Hepatocyte (in vitro differentiated cells): ENCODE results near the gene HNRNPF. TPM values are rescaled to one million over a fixed set of nuclear protein-coding genes. Genes with fewer than 3 reads are reported as not detected.

Experiments used
- DNase-seq: peaks from one replicate; pipeline ENCODE4 v3.0.0-alpha.2; 2016; ENCODE audit warnings: low spot score
- H2AFZ ChIP-seq: fragments of 200-600 bp; sonication (generic); 2 replicates; pipeline ENCODE4 v1.6.0; 2016; ENCODE audit warnings: antibody characterized with exemption, mild to moderate bottlenecking
- H3K27ac ChIP-seq: fragments of 200-600 bp; sonication (generic); 2 replicates; pipeline ENCODE4 v1.5.1; 2016; ENCODE audit warnings: mild to moderate bottlenecking
- H3K27me3 ChIP-seq: fragments of 200-600 bp; sonication (generic); 2 replicates; pipeline ENCODE4 v1.6.1; 2016
- H3K36me3 ChIP-seq: fragments of 200-600 bp; sonication (generic); replicated peaks from 2 replicates; pipeline ENCODE4 v1.5.1; 2016; ENCODE audit warnings: low read depth; ENCODE audit not compliant: insufficient read depth
- H3K4me1 ChIP-seq: fragments of 200-600 bp; sonication (generic); 2 replicates; pipeline ENCODE4 v1.5.1; 2016; ENCODE audit warnings: mild to moderate bottlenecking, moderate library complexity; ENCODE audit not compliant: insufficient read depth
- H3K4me2 ChIP-seq: fragments of 200-600 bp; sonication (generic); 2 replicates; pipeline ENCODE4 v1.6.0; 2016
- H3K4me3 ChIP-seq: fragments of 200-600 bp; sonication (generic); 2 replicates; pipeline ENCODE4 v1.5.1; 2016; ENCODE audit warnings: mild to moderate bottlenecking
- H3K79me2 ChIP-seq: fragments of 200-600 bp; sonication (generic); 2 replicates; pipeline ENCODE4 v1.6.0; 2017; ENCODE audit warnings: mild to moderate bottlenecking
- H3K9me2 ChIP-seq: fragments of 200-600 bp; sonication (generic); replicated peaks from 2 replicates; pipeline ENCODE4 v1.6.0; 2017; ENCODE audit warnings: mild to moderate bottlenecking; ENCODE audit not compliant: insufficient read depth
- H3K9me3 ChIP-seq: fragments of 200-600 bp; sonication (generic); 2 replicates; pipeline ENCODE4 v1.5.1; 2016; ENCODE audit warnings: low read depth, mild to moderate bottlenecking
- H4K20me1 ChIP-seq: fragments of 200-600 bp; sonication (generic); 2 replicates; pipeline ENCODE4 v1.6.0; 2016; ENCODE audit warnings: mild to moderate bottlenecking; ENCODE audit not compliant: insufficient read depth, poor library complexity, severe bottlenecking
- CTCF ChIP-seq: fragments of 200-600 bp; sonication (generic); IDR thresholded peaks from 2 replicates; pipeline ENCODE4 v1.5.1; 2016; ENCODE audit warnings: antibody characterized with exemption, mild to moderate bottlenecking; ENCODE audit not compliant: poor library complexity
- EZH2 ChIP-seq: fragments of 200-600 bp; sonication (generic); IDR thresholded peaks from 2 replicates; pipeline ENCODE4 v1.6.1; 2016; ENCODE audit warnings: antibody characterized with exemption, mild to moderate bottlenecking, borderline replicate concordance
- EZH2phosphoT487 ChIP-seq: fragments of 200-600 bp; sonication (generic); IDR thresholded peaks from one replicate; pipeline ENCODE4 v1.6.1; 2018; ENCODE audit warnings: antibody characterized with exemption, mild to moderate bottlenecking, low read depth, moderate library complexity; ENCODE audit not compliant: unreplicated experiment, severe bottlenecking
- WGBS: methylation state at CpG from one replicate; pipeline ENCODE4 v1.1.6; 2016; ENCODE audit warnings: low lambda C conversion rate; ENCODE audit errors: missing lambda C conversion rate; 5-methylcytosine and 5-hydroxymethylcytosine counted together
- polyA plus RNA-seq: library from polyadenylated mRNA; unstranded; fragments of >200 nt; fragmentation: Nextera tagmentation; extraction: Ambion mirVana; gene quantifications from 2 replicates; pipeline ENCODE4 v1.2.1, GENCODE V29; 2016
- total RNA-seq: library from RNA; depleted of rRNA; stranded (reverse); fragments of >200 nt; gene quantifications from 2 replicates; pipeline ENCODE4 v1.2.3, GENCODE V29; 2014

HNRNPF gene
- total and polyA plus RNA-seq, 2 experiments from 2014 or later = 134 to 217 TPM

GRCh38 chr10:43421519-43421918, 12.5 kb upstream of the HNRNPF start:
- TF ChIP-seq EZH2 (no peak), EZH2phosphoT487 (no peak), CTCF (no peak)

DNA sequence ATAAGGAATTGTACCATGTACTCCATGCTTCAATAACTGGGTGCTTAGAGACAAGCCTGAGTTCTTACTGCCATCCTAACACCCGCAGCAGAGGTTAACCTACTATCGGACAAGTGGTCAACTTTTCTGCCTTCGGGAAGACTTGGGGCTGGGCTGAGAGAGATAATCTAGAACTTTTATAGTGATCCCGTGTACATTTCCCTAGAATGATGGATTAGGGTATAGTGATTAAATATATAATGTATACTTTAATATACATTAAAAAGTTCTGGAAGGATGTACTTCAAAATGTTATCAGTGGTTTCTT, 12.2 kb upstream of the HNRNPF start:
- Histone ChIP-seq H3K4me1 (peaks cover 14% of the 10 kb centered on the region), H3K27ac (peak overlapping the region; percentile 99), H3K4me2 (peak overlapping the region; percentile 88), H3K79me2 (no peaks in the 10 kb centered on the region), H3K4me3 (peak overlapping the region; percentile 20), H4K20me1 (no peaks in the 10 kb centered on the region), H3K27me3 (no peaks in the 10 kb centered on the region), H2AFZ (peak overlapping the region; percentile 90), H3K36me3 (no peaks in the 10 kb centered on the region), H3K9me2 (no peaks in the 10 kb centered on the region), H3K9me3 (no peaks in the 10 kb centered on the region)
- TF ChIP-seq CTCF = no peak
- TF ChIP-seq EZH2 = no peak
- TF ChIP-seq EZH2phosphoT487 = no peak
- DNase-seq = no peak
- WGBS = 39% methylated on average over 4 of the region's 4 CpGs

More at GRCh38 chr10:43421519-43421918, 12.5 kb upstream of the HNRNPF start:
- no peaks in the 10 kb centered on the region for H3K9me3 ChIP-seq
- no peak overlapping the region for H2AFZ ChIP-seq
- no peaks in the 10 kb centered on the region for H3K79me2 ChIP-seq
- H3K36me3 ChIP-seq = no peaks in the 10 kb centered on the region
- H3K27ac ChIP-seq = peak overlapping the region; percentile 99
- peaks cover 14% of the 10 kb centered on the region for H3K4me1 ChIP-seq
- DNase-seq = no peak
- no peaks in the 10 kb centered on the region for H3K27me3 ChIP-seq
- WGBS = 95% methylated on average over 6 of the region's 6 CpGs
- no peaks in the 10 kb centered on the region for H3K9me2 ChIP-seq
- H4K20me1 ChIP-seq = no peaks in the 10 kb centered on the region
- no peak overlapping the region for H3K4me3 ChIP-seq
- peak overlapping the region; percentile 88 for H3K4me2 ChIP-seq

GRCh38 chr10:43420369-43421200, 11.6 kb upstream of the HNRNPF start:
- H3K9me2 ChIP-seq = no peaks in the 10 kb centered on the region
- no peaks in the 10 kb centered on the region for H3K27me3 ChIP-seq
- no peak for TF ChIP-seq EZH2phosphoT487
- peak; percentile 43 for TF ChIP-seq CTCF
- peak overlapping the region; percentile 99 for H3K27ac ChIP-seq
- no peaks in the 10 kb centered on the region for H4K20me1 ChIP-seq
- peaks cover 14% of the 10 kb centered on the region for H3K4me1 ChIP-seq
- H3K4me2 ChIP-seq = peak overlapping the region; percentile 88
- WGBS = 3% methylated on average over 48 of the region's 63 CpGs
- peak; percentile 94 for DNase-seq
- no peaks in the 10 kb centered on the region for H3K79me2 ChIP-seq
- H2AFZ ChIP-seq = peak overlapping the region; percentile 90
- H3K36me3 ChIP-seq = no peaks in the 10 kb centered on the region
- peak overlapping the region; percentile 27 for H3K4me3 ChIP-seq
- H3K9me3 ChIP-seq = no peaks in the 10 kb centered on the region
